Vagina (tissue), 2 donors: ENCODE measurements around the gene PARD6B. TPM values are rescaled to one million over a fixed set of nuclear protein-coding genes. Genes with fewer than 3 reads are reported as not detected.
"Not testable (repeated sequence)": the region's sequence is repeated elsewhere in the genome, so short reads cannot be mapped to it uniquely, and the experiment has no call there.

ENCODE experiments used
- DNase-seq, 2 donors: peaks; one replicate each; pipeline ENCODE4 v3.0.0-alpha.2; 2017; ENCODE audit errors: extremely low spot score in 2 of 2
- H3K27ac ChIP-seq: fragments of 200-600 bp; sonication (generic); one replicate; pipeline ENCODE4 v1.5.1; 2019
- H3K27me3 ChIP-seq: fragments of 200-600 bp; sonication (generic); one replicate; pipeline ENCODE4 v1.5.1; 2019
- H3K36me3 ChIP-seq, 2 donors: fragments of 200-600 bp; sonication (generic); one replicate each; pipeline ENCODE4 v1.5.1; 2017 to 2019
- H3K4me1 ChIP-seq: fragments of 200-600 bp; sonication (generic); one replicate; pipeline ENCODE4 v1.5.1; 2019
- H3K4me3 ChIP-seq, 2 donors: fragments of 200-600 bp; sonication (generic); 1 replicate in 1 of 2; 2 replicates in 1 of 2; pipeline ENCODE4 v1.5.1; 2016 to 2019
- H3K9me3 ChIP-seq: fragments of 200-600 bp; sonication (generic); one replicate; pipeline ENCODE4 v1.5.1; 2019
- POLR2A ChIP-seq, 2 donors: fragments of 450-650 bp; IDR thresholded peaks; one replicate each; pipeline ENCODE4 v1.6.1; 2017; ENCODE audit warnings: antibody characterized with exemption in 2 of 2, mild to moderate bottlenecking in 2 of 2, moderate library complexity in 2 of 2
- POLR2AphosphoS5 ChIP-seq, 2 donors: sonication (generic); formaldehyde crosslinking; IDR thresholded peaks; one replicate each; pipeline ENCODE4 v1.9.0; 2017; ENCODE audit warnings: antibody characterized with exemption in 2 of 2, mild to moderate bottlenecking in 2 of 2, low read depth in 1 of 2; ENCODE audit not compliant: insufficient read depth in 1 of 2
- intact Hi-C: fragments of 100-400 bp; cut with DNase I; formaldehyde crosslinking; loops from one replicate; pipeline ENCODE4 v1.15.1; 2023
- total RNA-seq: library from RNA; depleted of rRNA; stranded (reverse); fragments of >200 nt; gene quantifications from one replicate; pipeline ENCODE4 v1.2.3, GENCODE V29; 2016
- TF ChIP-seq, protein P1 (sequence below), 3 experiments: fragments of 450-650 bp in 2 of 3; fragments of 200-600 bp in 1 of 3; sonication (generic) in 1 of 3; IDR thresholded peaks; one replicate each; pipeline ENCODE4 v1.5.1; 2017 to 2019; ENCODE audit warnings: antibody characterized with exemption in 3 of 3, mild to moderate bottlenecking in 2 of 3, moderate library complexity in 2 of 3

PARD6B gene
- total RNA-seq, 1 donor from 2014 or later: 4.7 TPM

DNA sequence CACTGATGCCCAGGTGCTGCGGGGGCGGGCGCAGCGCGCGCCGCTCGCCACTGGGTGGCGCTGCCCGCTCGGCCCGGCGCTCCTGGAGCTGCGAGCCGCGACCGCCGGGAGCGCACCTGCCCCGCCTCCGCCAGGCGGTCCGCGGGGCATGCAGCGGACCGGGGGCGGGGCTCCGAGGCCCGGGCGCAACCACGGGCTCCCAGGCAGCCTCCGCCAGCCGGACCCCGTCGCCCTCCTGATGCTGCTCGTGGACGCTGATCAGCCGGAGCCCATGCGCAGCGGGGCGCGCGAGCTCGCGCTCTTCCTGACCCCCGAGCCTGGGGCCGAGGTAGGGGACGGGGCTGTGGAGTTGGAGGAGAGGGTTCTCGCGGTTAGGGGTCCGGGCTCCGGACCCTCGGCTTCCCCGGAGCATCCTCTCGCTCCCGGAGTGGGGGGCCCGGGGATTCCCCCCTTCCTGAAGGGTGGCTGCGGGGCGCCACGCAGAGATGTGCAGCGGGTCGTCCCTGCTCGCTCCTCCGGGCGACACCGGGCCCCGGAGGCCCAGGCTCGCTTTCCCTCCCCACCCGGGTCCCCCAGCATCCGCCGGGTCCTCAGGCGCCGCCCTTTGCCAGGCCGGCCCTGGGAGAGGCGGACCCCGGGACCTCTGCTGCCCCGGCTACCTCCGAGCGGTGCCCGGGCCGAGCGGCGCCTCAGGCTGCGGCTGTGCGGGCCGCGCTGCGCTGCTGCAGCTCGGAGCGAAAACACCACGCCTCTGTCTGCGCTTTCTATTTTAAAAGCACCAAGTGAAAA lies 63.7 kb downstream of the PARD6B start, which contains the start of gene BCAS4:
TSS of gene BCAS4 (plus strand) at position 216 of the 789 bp plus-strand sequence. CDS start at position 239, 23 bp downstream.
- H3K4me1 ChIP-seq: peaks cover 34% of the 10 kb centered on the region
- H3K27ac ChIP-seq: peak within 1 kb of the TSS; percentile 79
- H3K9me3 ChIP-seq: no peaks in the 10 kb centered on the region
- TF ChIP-seq, protein P1, sequence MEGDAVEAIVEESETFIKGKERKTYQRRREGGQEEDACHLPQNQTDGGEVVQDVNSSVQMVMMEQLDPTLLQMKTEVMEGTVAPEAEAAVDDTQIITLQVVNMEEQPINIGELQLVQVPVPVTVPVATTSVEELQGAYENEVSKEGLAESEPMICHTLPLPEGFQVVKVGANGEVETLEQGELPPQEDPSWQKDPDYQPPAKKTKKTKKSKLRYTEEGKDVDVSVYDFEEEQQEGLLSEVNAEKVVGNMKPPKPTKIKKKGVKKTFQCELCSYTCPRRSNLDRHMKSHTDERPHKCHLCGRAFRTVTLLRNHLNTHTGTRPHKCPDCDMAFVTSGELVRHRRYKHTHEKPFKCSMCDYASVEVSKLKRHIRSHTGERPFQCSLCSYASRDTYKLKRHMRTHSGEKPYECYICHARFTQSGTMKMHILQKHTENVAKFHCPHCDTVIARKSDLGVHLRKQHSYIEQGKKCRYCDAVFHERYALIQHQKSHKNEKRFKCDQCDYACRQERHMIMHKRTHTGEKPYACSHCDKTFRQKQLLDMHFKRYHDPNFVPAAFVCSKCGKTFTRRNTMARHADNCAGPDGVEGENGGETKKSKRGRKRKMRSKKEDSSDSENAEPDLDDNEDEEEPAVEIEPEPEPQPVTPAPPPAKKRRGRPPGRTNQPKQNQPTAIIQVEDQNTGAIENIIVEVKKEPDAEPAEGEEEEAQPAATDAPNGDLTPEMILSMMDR (IDR thresholded peaks at IDR 0.05): peak in 2 of 3 experiments; percentile 48 to 70
- no peak for TF ChIP-seq POLR2AphosphoS5 (IDR thresholded peaks at IDR 0.05; ENCODE audit: insufficient read depth in 1 of 2, low read depth in 1 of 2)
- intact Hi-C loops: loop anchor here (5.0 kb wide), 1 partner anchor 137 kb away; the partner anchor contains the start of gene ADNP
- H3K36me3 ChIP-seq: no peaks in the 10 kb centered on the region
- no peak for DNase-seq
- peak within 1 kb of the TSS; percentile 72 to 90 for H3K4me3 ChIP-seq
- no peaks in the 10 kb centered on the region for H3K27me3 ChIP-seq

DNA sequence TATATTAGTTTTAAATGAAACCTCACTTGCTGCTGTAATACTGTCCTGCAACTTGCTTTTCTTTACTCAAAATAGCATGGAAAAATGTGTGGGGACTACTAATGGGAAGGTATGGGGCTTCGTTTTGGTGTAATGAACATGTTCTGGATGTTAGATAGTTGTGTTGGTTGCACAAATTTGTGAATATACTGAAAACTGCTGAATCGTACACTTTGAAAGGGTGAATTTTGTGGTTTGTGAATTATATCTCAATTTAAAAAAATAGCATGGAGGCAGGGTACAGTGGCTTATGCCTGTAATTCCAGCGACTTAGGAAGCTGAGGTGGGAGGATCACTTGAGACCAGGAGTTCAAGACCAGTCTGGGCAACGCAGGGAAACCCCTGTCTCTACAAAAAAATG lies 65.8 kb downstream of the PARD6B start:
- Histone ChIP-seq H3K27me3 (no peaks in the 10 kb centered on the region), H3K36me3 (no peaks in the 10 kb centered on the region), H3K4me1 (peaks cover 20% of the 10 kb centered on the region), H3K4me3 (no peak overlapping the region), H3K9me3 (no peaks in the 10 kb centered on the region), H3K27ac (no peak overlapping the region)
- TF ChIP-seq, protein P1 (IDR thresholded peaks at IDR 0.05): no peak
- no peak for TF ChIP-seq POLR2A (IDR thresholded peaks at IDR 0.05)
- TF ChIP-seq POLR2AphosphoS5 (IDR thresholded peaks at IDR 0.05; ENCODE audit: insufficient read depth in 1 of 2, low read depth in 1 of 2): no peak
- intact Hi-C loops: no loop called here
- DNase-seq: no peak

DNA sequence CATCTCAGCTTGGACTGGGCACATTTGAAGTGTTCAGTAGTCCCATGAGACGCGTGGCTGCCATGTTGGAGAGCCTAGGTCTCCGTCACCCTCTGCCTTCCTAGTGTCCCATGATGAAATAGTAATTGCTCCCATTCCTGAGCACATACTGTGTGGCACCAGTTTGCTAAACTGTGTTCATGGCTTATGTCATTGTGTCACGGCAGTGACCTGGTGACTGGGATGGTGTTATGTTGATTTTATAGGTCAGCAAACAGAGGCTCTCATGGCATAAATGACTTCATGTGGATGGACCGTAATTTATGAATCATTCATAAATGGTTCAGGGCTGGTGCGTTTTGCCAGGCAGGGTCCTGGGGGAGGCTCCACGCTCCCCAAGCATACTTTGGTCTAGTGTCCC lies 67.3 kb downstream of the PARD6B start:
- peaks cover 20% of the 10 kb centered on the region for H3K4me1 ChIP-seq
- no peaks in the 10 kb centered on the region for H3K9me3 ChIP-seq
- DNase-seq: no peak
- H3K36me3 ChIP-seq: no peaks in the 10 kb centered on the region
- intact Hi-C loops: no loop called here
- no peaks in the 10 kb centered on the region for H3K27me3 ChIP-seq
- no peak overlapping the region for H3K4me3 ChIP-seq
- TF ChIP-seq POLR2AphosphoS5 (IDR thresholded peaks at IDR 0.05; ENCODE audit: insufficient read depth in 1 of 2, low read depth in 1 of 2): no peak
- no peak for TF ChIP-seq POLR2A (IDR thresholded peaks at IDR 0.05)
- TF ChIP-seq, protein P1 (IDR thresholded peaks at IDR 0.05): no peak
- no peak overlapping the region for H3K27ac ChIP-seq

DNA sequence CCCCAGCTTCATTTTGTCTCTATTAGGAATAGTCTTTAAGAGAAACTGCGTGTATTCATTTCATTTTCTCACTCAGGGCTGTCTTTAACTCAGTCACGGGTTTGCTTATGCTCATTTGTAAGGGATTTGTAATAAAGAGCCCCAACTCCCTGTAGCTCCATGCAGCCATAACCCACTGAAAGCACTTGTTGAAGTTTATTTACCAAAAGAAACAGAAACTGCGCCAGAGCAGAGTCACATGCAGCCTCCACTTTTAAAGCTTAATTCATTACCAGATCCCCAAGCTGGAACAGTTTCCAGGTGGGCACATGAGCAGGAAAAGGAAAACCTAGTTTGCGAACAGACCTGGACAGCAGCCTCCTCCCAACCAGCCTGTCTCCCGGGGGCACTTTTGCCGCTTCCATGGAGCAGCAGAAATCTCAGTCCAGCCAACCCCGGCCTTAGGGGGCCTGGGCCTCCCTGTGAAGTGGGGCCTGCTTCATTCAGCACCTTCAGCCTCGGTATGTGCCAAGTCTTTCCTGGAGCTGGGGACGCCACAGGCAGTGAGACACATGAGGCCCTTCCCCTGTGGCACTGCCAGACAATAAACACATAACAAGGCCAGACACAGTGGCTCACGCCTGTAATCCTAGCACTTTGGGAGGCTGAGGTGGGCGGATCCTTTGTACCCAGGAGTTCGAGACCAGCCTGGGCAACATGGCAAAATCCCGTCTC lies 68.0 kb downstream of the PARD6B start:
- no peaks in the 10 kb centered on the region for H3K27me3 ChIP-seq
- no peak overlapping the region for H3K27ac ChIP-seq
- intact Hi-C loops: no loop called here
- H3K4me1 ChIP-seq: peaks cover 13% of the 10 kb centered on the region
- TF ChIP-seq POLR2A (IDR thresholded peaks at IDR 0.05): no peak
- H3K36me3 ChIP-seq: no peaks in the 10 kb centered on the region
- H3K9me3 ChIP-seq: no peaks in the 10 kb centered on the region
- no peak overlapping the region for H3K4me3 ChIP-seq
- no peak for DNase-seq

DNA sequence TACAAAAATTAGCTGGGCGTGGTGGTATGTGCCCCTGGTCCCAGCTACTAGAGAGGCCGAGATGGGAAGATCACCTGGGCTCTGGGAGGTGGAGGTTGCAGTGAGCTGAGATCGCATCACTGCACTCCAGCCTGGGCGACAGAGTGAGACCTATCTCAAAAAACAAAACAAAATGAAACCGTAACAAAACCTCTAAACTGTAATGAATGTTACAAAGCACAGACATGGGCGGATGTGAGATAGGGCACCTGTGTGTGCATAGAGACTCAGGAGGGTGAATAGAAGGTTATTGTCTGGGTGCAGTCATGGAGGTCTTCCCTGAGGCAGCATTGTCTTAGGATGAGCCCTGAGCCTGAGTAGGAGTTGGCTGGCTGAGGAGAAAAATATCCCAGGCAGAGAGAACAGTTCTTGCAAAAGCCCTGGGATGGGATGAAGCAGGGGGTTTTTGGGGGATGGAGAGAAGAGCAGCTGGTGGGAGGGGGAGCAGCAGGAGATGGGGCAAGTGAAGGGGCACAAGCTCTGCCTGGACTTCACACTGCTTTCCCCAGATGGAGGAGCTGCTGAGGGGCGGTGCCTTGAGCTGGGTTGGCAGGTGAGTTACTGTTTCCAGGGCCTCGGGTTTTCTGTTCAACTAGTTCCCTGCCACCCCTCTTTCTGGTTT lies 68.6 kb downstream of the PARD6B start:
- Histone ChIP-seq H3K4me1 (peaks cover 10% of the 10 kb centered on the region), H3K36me3 (no peaks in the 10 kb centered on the region), H3K27ac (no peak overlapping the region), H3K27me3 (no peaks in the 10 kb centered on the region), H3K4me3 (no peak overlapping the region), H3K9me3 (no peaks in the 10 kb centered on the region)
- no peak for DNase-seq
- intact Hi-C loops: no loop called here
- TF ChIP-seq, protein P1 (IDR thresholded peaks at IDR 0.05): no peak
- TF ChIP-seq POLR2A (IDR thresholded peaks at IDR 0.05) (no peak), POLR2AphosphoS5 (IDR thresholded peaks at IDR 0.05; ENCODE audit: insufficient read depth in 1 of 2, low read depth in 1 of 2) (no peak)

DNA sequence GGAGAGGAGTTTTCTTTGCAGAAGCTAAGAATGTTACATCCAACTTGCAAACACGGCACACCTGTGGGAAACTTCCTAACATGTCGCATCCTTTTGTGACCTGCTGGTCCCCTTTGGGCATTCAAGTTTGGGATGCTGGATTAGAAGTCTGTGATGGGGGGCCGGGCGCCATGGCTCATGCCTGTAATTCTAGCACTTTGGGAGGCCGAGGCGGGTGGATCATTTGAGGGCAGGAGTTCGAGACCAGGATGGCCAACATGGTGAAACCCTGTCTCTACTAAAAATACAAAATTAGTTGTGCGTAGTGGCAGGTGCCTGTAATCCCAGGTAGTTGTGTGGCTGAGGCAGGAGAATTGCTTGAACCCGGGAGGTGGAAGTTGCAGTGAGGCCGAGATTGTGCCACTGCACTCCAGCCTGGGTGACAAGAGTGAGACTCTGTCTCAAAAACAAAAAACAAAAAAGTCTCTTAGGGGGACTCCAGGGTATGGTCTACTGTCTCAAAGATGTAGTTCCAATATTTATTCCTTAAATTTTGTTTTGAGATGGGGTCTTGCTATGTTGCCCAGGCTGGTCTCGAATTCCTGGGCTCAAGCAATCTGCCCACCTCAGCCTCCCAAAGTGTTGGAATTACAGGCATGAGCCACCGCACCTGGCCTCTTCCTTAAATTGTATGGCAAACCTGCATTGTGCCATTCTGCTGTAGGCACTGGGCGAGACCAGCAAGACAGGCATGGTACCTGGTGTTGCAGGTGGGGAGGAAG lies 69.8 kb downstream of the PARD6B start:
- H3K9me3 ChIP-seq, H3K4me3 ChIP-seq, intact Hi-C loops, H3K36me3 ChIP-seq, DNase-seq, H3K27ac ChIP-seq, H3K4me1 ChIP-seq, H3K27me3 ChIP-seq: not testable (repeated sequence)
